HepG2 (cell line): ENCODE measurements around the gene NCOA4. TPM values are rescaled to one million over a fixed set of nuclear protein-coding genes. Genes with fewer than 3 reads are reported as not detected.

Source experiments
- ATAC-seq: fragments of 200-7000 bp; cut with Tn5 transposase; 3 replicates; pipeline ENCODE4 v1.9.1; 2020; ENCODE audit warnings: mild to moderate bottlenecking, moderate library complexity
- BruUV-seq: library from RNA; stranded (reverse); fragments of 400-500 nt; replicated peaks from 2 replicates; lab custom pipeline; 2021; lab: Mats Ljungman, UMichigan
- CTCF ChIA-PET: fragments of 300-600 bp; formaldehyde crosslinking; extraction: SDS; loops from one replicate; lab custom pipeline; 2021; ENCODE audit warnings: low total read pairs, inconsistent platforms, low intra/inter-chr PET ratio; lab: Yijun Ruan, JAX
- POLR2A ChIA-PET: fragments of 350-600 bp; sonication (Branson Sonifier 250); formaldehyde crosslinking; loops from one replicate; lab custom pipeline; 2020; ENCODE audit warnings: antibody characterized with exemption, inconsistent platforms; lab: Yijun Ruan, JAX
- DNase-seq: peaks from one replicate; pipeline ENCODE4 v3.0.0-alpha.2; 2015; ENCODE audit warnings: low spot score
- FAIRE-seq: peaks from 3 replicates; lab custom pipeline; 2011; peaks lifted over from hg19 to GRCh38; lab: Jason Lieb, UNC
- H2AFZ ChIP-seq: one replicate; pipeline ENCODE4 v1.6.1; 2011; ENCODE audit warnings: low read length, inconsistent platforms
- H3K27ac ChIP-seq: fragments of 300-600 bp; 3 replicates; pipeline ENCODE4 v1.8.0; 2011; ENCODE audit warnings: mixed run types, mild to moderate bottlenecking, mixed read lengths, low read length, inconsistent platforms; ENCODE audit not compliant: insufficient read depth; ENCODE audit errors: extremely low read length
- H3K27me3 ChIP-seq, 2 experiments: fragments of 200-600 bp in 1 of 2; 2 replicates in 1 of 2; 3 replicates in 1 of 2; pipeline versions ENCODE4 v1.6.0 to v1.8.0; 2011; ENCODE audit warnings: low read length in 2 of 2, mild to moderate bottlenecking in 2 of 2, moderate library complexity in 2 of 2, inconsistent platforms in 1 of 2; ENCODE audit not compliant: insufficient read depth in 2 of 2, control insufficient read depth in 1 of 2
- H3K36me3 ChIP-seq, 2 experiments: fragments of 200-600 bp in 1 of 2; replicated peaks in 1 of 2; 2 replicates in 1 of 2; 3 replicates in 1 of 2; pipeline versions ENCODE4 v1.5.1 to v1.8.0; 2011; ENCODE audit warnings: low read length in 2 of 2, inconsistent platforms in 1 of 2; ENCODE audit not compliant: insufficient read depth in 2 of 2, control insufficient read depth in 1 of 2
- H3K4me1 ChIP-seq: 2 replicates; pipeline ENCODE4 v1.5.1; 2012; ENCODE audit warnings: low read length, inconsistent platforms; ENCODE audit not compliant: insufficient read depth
- H3K4me2 ChIP-seq: 2 replicates; pipeline ENCODE4 v1.6.0; 2011; ENCODE audit warnings: low read depth, low read length, inconsistent platforms
- H3K4me3 ChIP-seq, 3 experiments: fragments of 200-600 bp in 1 of 3; sonication (generic), shearing (Covaris generic) in 1 of 3; replicated peaks in 1 of 3; 2 replicates each; pipeline ENCODE4 v1.5.1; 2011 to 2016; ENCODE audit warnings: low read length in 3 of 3, inconsistent platforms in 2 of 3, low read depth in 2 of 3, mild to moderate bottlenecking in 2 of 3, control low read depth in 1 of 3, mixed read lengths in 1 of 3; ENCODE audit not compliant: insufficient read depth in 1 of 3
- H3K79me2 ChIP-seq: one replicate; pipeline ENCODE4 v1.6.1; 2011; ENCODE audit warnings: low read length, inconsistent platforms; ENCODE audit not compliant: insufficient read depth
- H3K9ac ChIP-seq: 2 replicates; pipeline ENCODE4 v1.6.0; 2011; ENCODE audit warnings: mild to moderate bottlenecking, low read depth, low read length, inconsistent platforms; ENCODE audit not compliant: insufficient read depth
- H3K9me3 ChIP-seq: 2 replicates; pipeline ENCODE4 v1.5.1; 2012; ENCODE audit warnings: mild to moderate bottlenecking, low read length
- H4K20me1 ChIP-seq: 2 replicates; pipeline ENCODE4 v1.6.0; 2011; ENCODE audit warnings: inconsistent platforms, mild to moderate bottlenecking, low read length, moderate library complexity; ENCODE audit not compliant: insufficient read depth
- AGO2 ChIP-seq: fragments of 200-400 bp; formaldehyde crosslinking; optimal IDR thresholded peaks from 2 replicates; pipeline ENCODE3; 2017; ENCODE audit warnings: mild to moderate bottlenecking, low read depth, low read length, moderate library complexity
- HCFC1 ChIP-seq: fragments of 150-350 bp; IDR thresholded peaks from 2 replicates; pipeline ENCODE4 v1.6.1; 2014; ENCODE audit warnings: low read depth, low read length
- POLR2AphosphoS5 ChIP-seq: IDR thresholded peaks from 2 replicates; pipeline ENCODE4 v1.6.1; 2012; ENCODE audit warnings: low read depth, low read length
- RBM22 ChIP-seq: fragments of 200-400 bp; formaldehyde crosslinking; optimal IDR thresholded peaks from 2 replicates; pipeline ENCODE3; 2017; ENCODE audit warnings: mild to moderate bottlenecking, low read length, moderate library complexity
- SRSF4 ChIP-seq: fragments of 200-400 bp; formaldehyde crosslinking; IDR thresholded peaks from one replicate; pipeline ENCODE4 v1.6.1; 2018; ENCODE audit warnings: mild to moderate bottlenecking, low read depth, low read length, moderate library complexity; ENCODE audit not compliant: poor library complexity, severe bottlenecking
- ZFP36L2 ChIP-seq: sonication (generic); formaldehyde crosslinking; IDR thresholded peaks from 2 replicates; pipeline ENCODE4 v1.4.0; 2020; ENCODE audit warnings: missing genetic modification reagents
- ZNF12 ChIP-seq: sonication (generic); formaldehyde crosslinking; IDR thresholded peaks from 2 replicates; pipeline ENCODE4 v1.5.0; 2020; ENCODE audit warnings: missing genetic modification reagents
- ZNF605 ChIP-seq: sonication (generic); formaldehyde crosslinking; IDR thresholded peaks from 2 replicates; pipeline ENCODE4 v1.8.0; 2022; ENCODE audit warnings: mild to moderate bottlenecking, missing genetic modification reagents
- WGBS: methylation state at CpG from one replicate; pipeline ENCODE4 v1.1.6; 2017; ENCODE audit warnings: low lambda C conversion rate; 5-methylcytosine and 5-hydroxymethylcytosine counted together
- in situ Hi-C: cut with HindIII; loops from 2 replicates; pipeline ENCODE4 v1.10.0; 2017; ENCODE audit warnings: low pct_unique_long_range_greater_than_20kb; ENCODE audit not compliant: extremely low pct_ligation_motif_present
- intact Hi-C: fragments of 100-400 bp; cut with micrococcal nuclease; formaldehyde crosslinking; loops from one replicate; pipeline ENCODE4 v1.10.0; 2022; ENCODE audit not compliant: unreplicated experiment
- polyA plus RNA-seq, 8 experiments: library from polyadenylated mRNA; depleted of rRNA in 3 of 8; stranded (reverse) in 7 of 8; unstranded in 1 of 8; fragments of >200 nt; fragmentation: Illumina TruSeq in 4 of 8; extraction: Trizol in 4 of 8; gene quantifications; 2 replicates each; pipeline versions ENCODE4 v1.2.1 to v1.2.3, GENCODE V29; 2011 to 2016; ENCODE audit warnings: low read depth in 4 of 8, missing spikeins in 1 of 8, mixed read lengths in 1 of 8; ENCODE audit not compliant: insufficient read depth in 1 of 8
- total RNA-seq, 5 experiments: library from RNA; depleted of rRNA; stranded (reverse); fragments of >200 nt; fragmentation: Illumina TruSeq; extraction: Trizol; gene quantifications; 2 replicates each; pipeline ENCODE4 v1.2.3, GENCODE V29; 2016; ENCODE audit warnings: low read depth in 1 of 5
- TF ChIP-seq, protein P1 (sequence below): IDR thresholded peaks from 2 replicates; pipeline ENCODE4 v1.6.1; 2016

Gene NCOA4
- total and polyA plus RNA-seq, 2 of the 13 experiments (the other 11 are each of a cell fraction or from before 2014, with no cell fraction given), result 306 to 400 TPM

DNA sequence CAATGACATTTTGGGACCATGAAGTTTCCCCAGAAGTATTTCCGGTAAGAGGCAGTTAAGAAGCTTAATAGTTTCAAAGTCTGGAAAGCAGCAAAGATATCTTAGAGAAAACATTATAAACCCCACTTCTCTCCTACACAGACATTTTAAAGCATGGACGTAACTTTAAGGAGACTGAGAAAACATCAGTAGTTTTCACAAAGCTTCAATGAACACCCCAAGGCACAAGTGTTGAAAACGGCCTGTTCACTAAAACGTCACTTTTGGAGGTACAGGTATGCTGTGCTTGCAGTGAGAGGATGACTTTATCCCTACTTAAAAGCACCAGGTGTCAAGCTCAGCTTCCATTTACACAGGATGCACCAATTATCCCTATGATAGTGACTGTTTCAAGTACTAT lies 25.0 kb downstream of the NCOA4 start:
- no peak for FAIRE-seq
- Histone ChIP-seq H3K4me2 (no peak overlapping the region), H3K27ac (no peak overlapping the region), H3K27me3 (no peaks in the 10 kb centered on the region), H3K9me3 (no peaks in the 10 kb centered on the region), H3K36me3 (peaks cover 12 to 77% of the 10 kb centered on the region in 2 experiments), H3K9ac (no peak overlapping the region), H3K4me1 (peaks cover 80% of the 10 kb centered on the region), H4K20me1 (peaks cover 35% of the 10 kb centered on the region), H3K4me3 (no peak overlapping the region), H2AFZ (no peak overlapping the region), H3K79me2 (peaks cover 26% of the 10 kb centered on the region)
- POLR2A ChIA-PET, result interaction anchor here (1.9 to 10.6 kb wide), 2 partner anchors 16 to 26 kb away, joined by 10 to 147 read pairs; no protein-coding TSS in a partner anchor
- TSS peak; percentile 42 for BruUV-seq
- WGBS, result 95% methylated on average over 4 of the region's 4 CpGs
- in situ Hi-C loops (no loop called here), intact Hi-C loops (no loop called here)
- no peak for ATAC-seq
- no peak for TF ChIP-seq HCFC1
- TF ChIP-seq RBM22, result peak; percentile 94
- peak; percentile 52 for TF ChIP-seq AGO2
- TF ChIP-seq SRSF4, result no peak
- 0 out of 2 replicates have a peak, but pooled peaks have one; percentile 34 for TF ChIP-seq POLR2AphosphoS5
- no peak for TF ChIP-seq ZNF12
- DNase-seq, result no peak
- CTCF ChIA-PET, result no interaction called here

DNA sequence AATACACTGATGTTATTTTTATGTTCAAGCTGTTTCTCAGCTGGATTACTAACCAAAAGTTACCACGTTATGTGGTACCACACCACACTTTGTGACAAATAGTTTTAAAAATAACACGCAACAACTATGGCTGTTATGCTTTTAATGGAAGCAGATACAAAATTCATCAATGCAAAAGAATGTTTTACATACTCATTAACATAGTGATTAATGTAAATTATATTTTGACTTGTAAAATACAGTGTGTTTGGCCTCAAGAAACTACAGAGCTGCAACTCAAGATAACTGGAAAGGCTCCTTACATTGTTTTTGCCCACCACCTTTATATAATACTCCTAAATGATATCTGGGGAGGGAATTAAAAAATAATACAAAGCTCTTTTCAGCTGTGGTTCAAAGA lies 25.5 kb downstream of the NCOA4 start:
- Histone ChIP-seq H3K4me1 (peaks cover 84% of the 10 kb centered on the region), H3K9me3 (no peaks in the 10 kb centered on the region), H4K20me1 (peaks cover 31% of the 10 kb centered on the region), H3K79me2 (peaks cover 24% of the 10 kb centered on the region), H3K4me3 (no peak overlapping the region), H3K4me2 (no peak overlapping the region), H3K36me3 (peaks cover 12 to 73% of the 10 kb centered on the region in 2 experiments), H3K9ac (no peak overlapping the region), H2AFZ (no peak overlapping the region), H3K27me3 (no peaks in the 10 kb centered on the region), H3K27ac (no peak overlapping the region)
- intact Hi-C loops (no loop called here), in situ Hi-C loops (no loop called here)
- FAIRE-seq, result no peak
- DNase-seq, result no peak
- ATAC-seq, result no peak
- ChIA-PET POLR2A (interaction anchor here (1.6 to 10.6 kb wide), 3 partner anchors 16 to 26 kb away, joined by 8 to 147 read pairs (median 10); partner anchors contain the start of gene NCOA4), CTCF (no interaction called here)
- TSS peak; percentile 17 for BruUV-seq
- 98% methylated on average over 2 of the region's 2 CpGs for WGBS
- TF ChIP-seq ZNF605 (CRISPR knock-in tag), result no peak
- TF ChIP-seq, protein P1, sequence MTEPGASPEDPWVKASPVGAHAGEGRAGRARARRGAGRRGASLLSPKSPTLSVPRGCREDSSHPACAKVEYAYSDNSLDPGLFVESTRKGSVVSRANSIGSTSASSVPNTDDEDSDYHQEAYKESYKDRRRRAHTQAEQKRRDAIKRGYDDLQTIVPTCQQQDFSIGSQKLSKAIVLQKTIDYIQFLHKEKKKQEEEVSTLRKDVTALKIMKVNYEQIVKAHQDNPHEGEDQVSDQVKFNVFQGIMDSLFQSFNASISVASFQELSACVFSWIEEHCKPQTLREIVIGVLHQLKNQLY (CRISPR knock-in tag), result no peak
- no peak for TF ChIP-seq ZFP36L2 (CRISPR knock-in tag)
- TF ChIP-seq, all 625 proteins: peak for 0
